GM21360 (cell line): ENCODE data around the gene SLX4.

Experiments
- ATAC-seq: cut with Tn5 transposase; IDR thresholded peaks from one replicate; pipeline ENCODE4 v1.9.1; 2021; ENCODE audit warnings: mild to moderate bottlenecking, moderate library complexity; ENCODE audit not compliant: unreplicated experiment

Gene SLX4

DNA sequence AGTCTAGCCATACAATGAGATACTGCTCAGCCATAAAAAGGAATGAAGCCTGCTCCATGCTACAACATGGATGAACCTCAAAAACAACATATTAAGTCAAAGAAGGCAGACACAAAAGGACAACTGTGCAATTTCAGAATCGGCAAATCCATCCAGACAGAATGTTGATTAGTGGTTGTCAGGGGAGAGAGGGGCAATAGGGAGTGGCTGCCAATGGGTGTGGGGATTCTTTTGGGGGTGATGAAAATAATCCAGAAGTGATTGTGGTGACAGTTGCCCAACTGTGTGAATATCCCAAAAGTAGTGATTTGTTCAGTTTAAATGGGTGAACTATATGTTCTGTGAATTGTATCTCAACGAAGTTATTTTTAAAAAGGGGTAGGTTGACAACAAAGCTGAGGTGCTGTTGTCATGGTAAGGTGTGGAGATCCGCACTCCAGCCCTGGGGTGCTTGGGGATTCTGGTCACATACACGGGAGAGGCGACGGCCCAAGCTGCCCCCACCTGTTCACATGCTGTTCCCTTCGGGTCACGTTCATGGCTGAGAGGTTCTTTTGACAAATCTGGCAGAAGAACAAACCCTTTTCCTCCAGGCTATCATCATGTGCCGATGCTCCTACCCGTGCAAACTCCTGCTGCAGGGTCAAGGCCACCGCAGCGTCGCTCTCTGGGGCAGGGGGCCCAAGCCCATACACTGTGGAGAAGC is 9.6 kb downstream of the SLX4 start:
- no peak for ATAC-seq

DNA sequence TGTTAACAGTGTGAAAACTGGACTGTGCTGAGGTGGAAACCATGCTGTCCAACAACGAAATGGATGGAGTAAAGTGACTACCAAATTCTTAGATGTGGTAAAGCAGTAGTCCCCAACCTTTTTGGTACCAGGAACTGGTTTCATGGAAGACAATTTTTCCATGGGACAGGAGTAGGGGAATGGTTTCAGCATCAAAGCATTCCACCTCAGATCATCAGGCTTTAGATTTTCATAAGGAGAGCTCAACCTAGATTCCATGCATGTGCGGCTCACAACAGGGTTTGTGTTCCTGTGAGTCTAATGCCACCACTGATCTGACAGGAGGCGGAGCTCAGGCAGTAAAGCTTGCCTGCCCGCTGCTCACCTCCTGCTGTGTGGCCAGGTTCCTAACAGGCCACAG is 11.5 kb downstream of the SLX4 start:
- ATAC-seq: no peak

DNA sequence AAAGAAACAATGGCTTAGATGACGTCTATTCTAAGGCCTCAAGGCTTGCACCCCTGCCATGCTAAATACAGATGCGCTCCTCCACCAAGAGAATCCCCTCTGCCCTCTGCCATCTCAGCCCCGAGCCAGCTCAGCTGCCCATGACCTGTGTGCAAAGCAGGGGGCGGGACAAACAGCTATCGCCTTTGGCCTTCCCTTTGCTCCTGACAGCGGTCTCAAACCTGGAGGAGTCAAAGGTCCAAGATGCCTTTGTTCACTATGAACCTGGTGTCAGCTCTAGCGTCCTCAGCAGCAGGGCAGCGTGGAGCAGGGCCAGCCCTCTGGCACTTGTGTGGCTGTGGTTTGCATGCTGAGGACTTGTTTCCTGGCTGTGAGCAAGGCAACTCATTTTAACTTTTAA is 12.3 kb downstream of the SLX4 start:
- no peak for ATAC-seq

DNA sequence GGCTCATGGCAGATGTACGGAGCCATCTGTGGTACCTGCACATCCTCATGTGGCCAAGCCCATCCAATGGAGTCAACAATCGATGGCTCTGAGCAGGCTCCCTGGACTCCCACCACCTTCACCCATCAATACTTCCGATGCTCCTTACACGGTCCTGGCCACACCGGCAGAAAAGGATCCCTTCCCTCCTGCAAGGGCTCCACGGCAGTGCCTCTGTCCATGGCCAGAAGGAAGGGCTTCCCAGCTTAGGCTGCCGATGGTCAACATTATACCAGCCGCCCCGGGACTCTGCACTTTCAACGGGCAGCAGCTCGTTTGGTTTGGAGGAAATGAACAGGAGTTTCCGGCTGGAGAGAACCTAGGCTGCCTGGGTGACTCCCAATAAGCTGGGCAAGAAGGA is 13.2 kb downstream of the SLX4 start:
- ATAC-seq: no peak

DNA sequence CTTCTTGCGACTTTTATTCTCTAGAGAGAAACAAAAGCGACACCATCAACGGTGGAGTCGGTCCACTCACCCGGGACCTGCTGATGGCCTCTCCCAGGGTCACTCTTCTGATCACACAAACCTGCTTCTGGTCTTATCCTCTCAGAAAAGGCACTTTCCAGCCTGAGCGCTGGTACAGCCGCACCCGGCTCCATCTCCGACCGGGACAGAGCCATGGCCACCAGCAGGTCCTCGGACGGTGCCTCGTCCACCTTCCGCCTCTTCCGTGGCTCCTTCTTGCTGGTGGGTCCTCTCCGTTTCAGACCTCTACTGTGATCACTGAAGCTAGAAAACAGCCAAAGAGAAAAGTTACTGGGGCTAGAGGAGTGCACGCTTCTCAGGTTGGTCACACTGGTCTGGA is 13.7 kb downstream of the SLX4 start:
- no peak for ATAC-seq

DNA sequence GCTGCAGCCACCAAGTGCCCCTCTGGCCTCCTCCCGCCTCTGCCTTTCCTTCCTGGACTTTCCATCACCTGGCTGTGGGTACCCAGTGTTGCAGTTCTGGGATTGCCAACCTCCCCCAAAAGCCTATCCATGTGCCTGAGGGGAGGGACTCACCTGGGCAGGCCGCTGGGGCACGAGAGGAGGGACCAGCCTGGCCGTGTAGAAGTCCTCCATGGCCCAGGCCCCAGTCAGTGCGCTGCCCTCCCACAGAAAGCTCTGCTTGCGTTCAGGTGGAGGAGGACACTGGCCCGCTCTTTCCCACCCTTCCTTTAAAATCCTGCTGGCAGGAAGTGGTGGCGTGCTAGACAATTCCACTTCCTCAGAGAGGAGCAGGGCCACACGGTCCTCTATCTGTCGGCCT is 14.2 kb downstream of the SLX4 start:
- no peak for ATAC-seq

DNA sequence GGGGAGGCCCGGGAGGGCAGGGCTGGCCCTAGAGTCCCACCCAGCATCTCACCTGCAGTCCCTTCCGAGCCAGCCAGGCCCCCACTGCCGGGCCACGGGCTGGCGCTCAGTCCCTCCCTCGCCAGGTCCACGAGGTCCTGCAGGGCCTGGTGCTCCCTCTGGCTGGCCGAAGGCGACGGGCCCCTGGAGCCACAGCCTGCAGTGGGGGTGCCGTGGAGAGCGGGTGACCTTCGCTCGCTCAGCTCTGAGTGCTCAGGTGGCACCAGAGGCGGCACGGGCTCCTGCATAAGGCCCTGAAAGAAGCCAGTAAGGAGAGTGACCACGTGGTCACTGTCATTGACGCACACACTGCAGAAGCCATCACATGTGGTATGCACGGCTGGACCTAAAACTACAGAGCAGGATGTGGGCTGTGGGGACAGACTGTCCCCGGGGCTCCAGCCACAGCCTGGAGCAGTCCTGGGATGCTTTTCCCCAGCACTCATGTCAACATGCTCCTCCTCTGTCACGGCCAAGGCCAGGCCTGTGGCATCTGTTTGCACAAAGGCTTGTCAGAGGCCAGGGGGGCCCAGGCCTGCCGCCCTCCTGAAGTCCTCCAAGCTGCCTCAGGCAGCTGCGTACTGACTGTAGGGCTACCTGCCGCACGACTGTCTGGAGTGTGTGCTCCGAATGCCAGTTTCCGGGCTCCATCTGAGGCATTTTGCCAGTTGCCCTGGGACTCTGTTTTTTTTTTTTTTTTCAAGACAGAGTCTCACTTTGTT is 15.1 kb downstream of the SLX4 start:
- ATAC-seq: no peak

DNA sequence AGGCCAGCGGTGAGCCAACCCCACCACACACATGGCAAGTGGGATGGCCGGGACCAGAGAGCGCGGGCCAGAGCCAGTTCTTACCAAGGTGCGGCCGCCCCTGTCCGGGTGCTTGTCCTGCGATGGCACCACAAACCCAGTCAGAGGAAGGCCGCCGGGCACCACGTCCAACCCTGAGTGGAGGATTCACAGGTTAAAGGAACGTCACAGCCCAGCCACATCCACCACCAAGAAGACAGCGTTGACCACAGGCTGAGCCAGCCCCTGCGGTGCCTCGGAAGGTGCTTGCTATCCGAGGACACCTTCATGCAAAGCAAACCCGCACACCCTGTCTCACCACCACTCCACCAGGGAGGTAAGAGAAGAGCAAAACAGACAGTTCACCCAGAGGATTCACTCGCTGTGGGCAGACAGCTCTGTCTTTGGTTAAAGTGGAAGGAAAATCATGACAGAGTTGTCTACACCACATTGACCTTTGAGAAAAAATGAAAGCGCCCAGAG is 15.8 kb downstream of the SLX4 start:
- no peak for ATAC-seq

DNA sequence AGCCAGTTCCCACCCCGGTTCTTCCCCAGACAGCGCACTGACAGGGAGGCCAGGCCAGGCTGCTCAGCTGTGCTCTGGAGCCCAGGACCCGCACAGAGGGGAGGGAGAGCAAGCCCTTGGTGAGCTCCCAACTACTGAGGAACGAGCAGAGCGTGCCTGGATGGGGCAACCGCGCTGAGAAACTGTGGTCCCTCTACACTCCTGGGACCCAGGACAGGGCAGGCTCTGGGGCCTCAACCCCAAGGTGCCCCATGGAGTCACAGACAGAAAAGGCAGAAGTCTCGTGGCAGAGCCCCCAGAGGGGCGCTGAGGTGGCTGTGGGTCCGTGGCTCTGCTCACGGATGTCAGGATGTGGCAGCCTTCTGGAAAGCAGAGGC is 16.3 kb downstream of the SLX4 start:
- no peak for ATAC-seq

DNA sequence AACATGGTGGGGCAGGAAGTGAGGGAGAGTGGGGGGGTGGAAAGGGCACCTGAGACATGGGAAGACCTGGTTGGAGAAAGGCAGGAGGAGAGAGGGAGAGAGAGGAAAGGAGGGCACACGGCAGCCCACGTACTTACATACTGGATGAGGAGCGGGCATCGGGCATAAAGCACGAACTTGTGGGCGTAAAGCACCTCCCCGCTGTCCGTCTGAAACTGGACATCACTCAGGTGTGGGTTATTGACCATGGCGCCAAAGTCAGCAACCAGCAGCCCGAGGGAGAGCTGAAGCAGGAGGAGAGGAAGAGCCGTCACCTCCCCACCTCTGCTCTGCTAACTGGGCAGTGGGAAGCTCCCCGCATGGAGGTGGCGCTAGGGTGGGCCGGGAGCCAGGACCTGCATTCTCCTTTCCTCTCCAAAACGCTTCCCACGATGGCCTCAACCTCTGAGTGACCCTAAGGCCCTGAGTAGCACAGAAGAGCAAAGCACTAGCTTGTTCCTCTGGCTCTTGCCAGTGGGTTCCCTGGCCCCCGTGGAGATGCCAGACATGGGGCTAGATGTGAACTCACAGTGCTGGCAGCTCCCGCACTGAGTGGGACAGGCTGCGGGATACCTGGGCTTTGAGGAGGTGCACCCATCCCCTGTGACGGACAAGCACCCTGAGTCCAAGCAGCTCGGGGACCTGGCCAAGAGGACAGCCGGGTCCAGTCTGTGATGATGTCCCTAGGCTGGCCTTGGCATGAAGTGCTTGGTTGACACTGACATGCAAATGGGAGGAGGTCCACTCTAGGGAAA is 16.9 kb downstream of the SLX4 start:
- no peak for ATAC-seq

DNA sequence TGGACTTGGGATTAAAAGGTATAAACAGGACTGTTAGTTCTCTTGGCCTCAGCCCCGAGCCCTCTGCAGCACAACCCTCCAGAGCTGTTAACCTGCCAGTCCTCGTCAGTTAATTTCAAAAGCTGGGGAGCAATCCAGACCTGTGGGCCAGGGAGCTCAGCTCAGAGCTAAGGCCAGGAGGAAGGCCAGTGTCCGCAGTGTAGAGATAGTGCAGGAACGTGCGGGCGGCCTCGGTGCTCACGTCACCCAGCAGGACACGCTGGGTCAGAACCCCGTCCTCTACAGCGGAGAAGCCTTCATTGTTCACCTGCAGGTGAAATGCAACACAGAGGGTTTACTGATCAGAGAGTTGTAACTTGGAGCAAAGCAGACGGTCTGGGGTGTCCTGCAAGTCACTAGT is 18.8 kb downstream of the SLX4 start:
- no peak for ATAC-seq

DNA sequence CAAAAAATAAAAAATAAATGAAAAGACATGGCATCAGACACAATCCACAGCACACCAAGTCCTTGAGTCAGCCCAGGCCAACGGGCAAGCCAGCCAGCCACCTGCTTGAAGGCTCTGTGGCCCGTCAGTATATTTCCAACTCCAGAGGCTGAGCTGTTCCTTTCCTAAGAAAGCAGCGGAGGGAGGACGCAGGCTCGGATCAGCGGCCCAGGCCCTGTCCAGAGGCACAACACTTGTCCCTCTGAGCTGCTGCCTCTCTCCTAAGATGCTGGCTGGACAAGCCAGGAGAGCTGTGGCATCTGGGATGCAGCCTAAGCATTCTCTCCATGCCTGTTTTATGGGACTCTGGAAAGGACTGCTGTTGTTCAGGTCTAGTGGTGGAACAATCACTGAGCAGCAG is 19.4 kb downstream of the SLX4 start:
- no peak for ATAC-seq

DNA sequence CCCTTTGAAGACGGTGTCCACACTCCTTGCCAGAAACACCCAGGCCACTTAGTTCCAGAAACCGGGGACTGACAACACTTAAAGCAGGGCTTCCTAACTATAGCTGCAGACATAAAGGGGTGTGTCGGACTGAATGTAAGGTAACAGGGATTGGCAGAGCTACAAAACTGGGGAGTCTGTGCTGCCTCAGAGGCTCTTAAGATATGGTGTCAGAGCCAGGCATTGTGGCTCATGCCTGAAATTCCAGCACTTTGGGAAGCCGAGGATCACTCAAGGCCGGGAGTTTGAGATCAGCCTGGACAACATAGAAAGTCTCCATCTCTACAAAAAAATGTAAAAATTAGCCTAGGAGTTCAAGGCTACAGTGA is 20.0 kb downstream of the SLX4 start:
- ATAC-seq: no peak

DNA sequence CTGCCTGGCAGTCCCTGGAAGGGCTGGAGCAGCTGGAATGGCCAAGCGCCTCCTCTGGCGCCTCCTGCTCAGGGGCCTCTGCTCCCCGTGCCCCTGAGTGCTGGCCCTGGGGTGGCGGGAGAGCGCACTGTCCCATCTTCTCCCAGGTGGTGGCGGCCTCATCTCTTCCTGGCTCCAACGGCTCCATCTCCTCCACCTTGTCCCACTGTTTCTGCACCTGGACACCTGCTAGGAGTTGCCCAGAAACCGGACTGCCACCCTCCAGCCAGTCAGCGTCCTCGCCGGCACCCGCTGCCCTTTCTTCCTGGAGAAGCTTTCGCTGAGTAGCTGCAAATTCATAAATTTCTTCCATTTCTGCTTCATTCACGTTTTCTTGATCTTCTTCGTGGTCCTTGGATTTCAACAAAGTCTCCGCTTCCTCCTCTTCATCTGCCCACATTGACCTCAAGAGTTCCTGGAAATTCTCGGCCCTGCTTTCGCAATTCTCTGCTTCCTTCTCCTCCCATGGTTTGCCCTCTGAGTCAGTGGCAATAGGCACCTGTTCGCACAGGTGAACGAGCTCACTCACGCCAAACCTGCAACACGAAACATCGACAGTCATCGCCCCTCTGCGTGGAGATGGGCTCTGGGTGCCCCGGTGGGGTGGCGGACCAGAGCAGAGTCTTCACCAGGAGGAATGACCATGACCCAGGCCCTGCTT is 20.5 kb downstream of the SLX4 start:
- no peak for ATAC-seq

DNA sequence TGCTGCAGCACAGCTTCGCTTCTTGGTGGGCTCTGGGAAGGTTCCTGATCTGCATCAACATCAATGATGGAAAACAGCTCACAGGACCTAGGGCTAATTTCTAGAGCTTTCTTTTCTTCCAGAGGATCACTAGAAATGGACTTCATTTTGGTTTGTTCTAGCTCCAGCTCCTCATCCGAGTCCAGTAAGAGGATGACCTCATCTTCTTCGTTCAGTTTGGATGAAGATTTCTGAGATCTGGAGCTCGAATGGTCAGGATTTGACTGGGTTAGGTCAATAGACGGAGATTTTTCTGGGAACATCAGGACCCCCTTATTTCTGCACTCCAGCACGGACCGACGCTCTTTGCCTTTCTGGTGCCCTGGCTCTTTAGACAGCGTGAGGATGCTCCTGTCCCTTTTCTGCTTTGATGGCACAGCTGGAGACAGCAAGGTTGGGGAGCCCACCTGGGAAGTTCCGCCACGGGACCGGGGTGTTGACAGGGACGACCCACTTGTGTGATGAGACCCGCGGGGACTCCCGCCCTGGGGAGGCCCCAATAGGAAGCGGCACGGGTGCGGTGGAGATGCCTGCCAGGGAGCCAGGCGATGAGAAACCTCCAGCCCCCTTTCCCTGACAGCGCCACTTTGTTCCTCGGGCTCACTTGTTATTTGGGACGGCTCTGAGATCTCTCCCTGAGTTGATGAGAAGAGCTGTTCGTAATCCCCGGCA is 21.3 kb downstream of the SLX4 start:
- ATAC-seq: no peak

DNA sequence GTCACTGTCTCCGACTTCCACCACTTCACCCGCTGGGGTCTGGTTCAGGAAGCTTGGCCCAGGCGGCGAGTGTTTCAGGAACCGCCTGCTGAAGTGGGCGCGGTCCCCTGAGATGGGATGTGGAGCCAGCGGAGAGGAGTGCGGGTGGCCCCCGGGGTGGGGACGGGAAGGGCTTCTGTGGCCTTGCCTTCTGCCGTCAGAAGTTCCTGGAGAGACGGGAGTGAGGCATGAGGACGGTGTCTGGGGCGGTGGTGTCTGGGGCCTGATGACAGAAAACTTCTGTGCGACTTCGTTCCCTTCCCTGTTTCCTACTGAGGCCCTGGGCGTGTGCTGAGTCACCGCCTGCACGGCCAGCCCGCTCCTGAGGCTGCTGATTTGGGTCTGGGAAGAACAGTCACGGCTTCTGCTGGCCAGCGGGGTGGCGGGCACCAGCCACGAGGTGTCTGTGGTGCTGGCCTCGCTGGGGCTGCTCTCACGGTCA is 21.9 kb downstream of the SLX4 start:
- no peak for ATAC-seq

DNA sequence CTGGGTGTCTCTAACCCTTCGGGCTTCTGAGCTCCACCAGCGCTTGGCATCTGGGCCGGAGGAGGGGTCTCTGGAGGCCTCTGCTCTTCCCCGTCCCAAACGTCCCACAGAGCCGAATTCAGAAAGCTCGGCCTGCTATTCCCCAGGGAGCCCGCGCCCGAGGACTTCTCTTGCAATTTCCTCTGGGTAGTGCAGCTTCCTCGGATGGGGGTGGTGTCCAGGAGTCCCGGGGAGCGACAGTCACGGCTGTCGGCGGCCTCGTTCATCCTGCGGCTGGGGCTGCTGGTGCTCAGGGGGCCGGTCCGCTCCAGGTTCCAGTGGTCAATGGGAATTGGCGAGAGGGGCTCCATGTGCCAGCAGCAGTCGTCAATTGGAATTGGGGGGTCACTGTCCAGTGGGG is 22.4 kb downstream of the SLX4 start:
- no peak for ATAC-seq

DNA sequence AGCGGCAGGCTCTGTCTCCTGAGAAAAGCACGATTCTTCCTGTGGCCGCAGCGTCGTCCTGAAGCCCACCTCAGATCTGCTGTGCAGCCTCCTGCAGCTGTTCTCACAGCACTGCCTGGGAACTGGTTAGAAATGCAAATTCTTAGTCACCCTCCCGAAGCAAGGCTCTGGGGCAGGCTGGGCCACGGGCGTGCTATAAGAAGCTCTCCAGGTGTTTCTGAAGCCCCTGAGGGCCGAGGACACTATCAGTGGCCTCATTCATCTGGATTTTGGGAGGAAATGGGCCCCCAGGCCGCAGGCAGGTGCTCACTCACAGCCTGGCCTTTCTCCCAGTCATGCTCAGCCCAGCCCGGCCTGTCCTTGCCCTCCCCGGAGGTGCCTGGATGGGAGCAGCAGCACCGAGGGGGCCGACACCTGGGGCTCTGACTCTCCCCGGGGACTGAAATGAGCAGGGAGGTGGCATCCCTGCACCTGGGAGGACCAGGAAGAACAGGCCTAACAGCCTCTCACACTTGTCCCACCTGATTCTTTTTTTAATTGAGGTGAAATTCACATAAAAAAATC is 23.8 kb downstream of the SLX4 start:
- no peak for ATAC-seq

DNA sequence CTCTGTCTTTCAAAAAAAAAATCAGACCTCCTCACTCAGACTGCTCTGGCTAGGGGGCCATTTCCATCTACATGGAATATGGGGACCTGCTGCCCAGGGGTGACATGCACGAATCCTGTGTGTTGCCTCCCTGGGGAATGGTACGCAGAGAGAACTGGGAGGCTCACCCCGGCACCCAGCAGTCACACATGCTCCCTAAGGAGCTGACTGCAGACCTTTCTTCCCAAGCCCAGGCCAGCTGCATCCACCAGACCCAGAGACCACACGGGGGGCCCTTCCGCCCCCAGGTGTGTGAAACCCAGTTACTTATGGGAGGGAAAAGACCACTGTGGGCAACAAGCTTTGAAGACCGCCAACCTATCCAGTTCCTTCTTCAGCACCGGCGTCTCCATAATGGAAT is 27.0 kb downstream of the SLX4 start:
- no peak for ATAC-seq
